GM12878 (cell line): ENCODE data around the gene CFAP65. TPM values are rescaled to one million over a fixed set of nuclear protein-coding genes. Genes with fewer than 3 reads are reported as not detected.

Experiments used
- ATAC-seq: fragments of 200-7000 bp; cut with Tn5 transposase; 3 replicates; pipeline ENCODE4 v1.9.1; 2020; ENCODE audit warnings: mild to moderate bottlenecking, moderate library complexity
- BruUV-seq: library from RNA; stranded (reverse); fragments of 400-500 nt; replicated peaks from 2 replicates; lab custom pipeline; 2021; lab: Mats Ljungman, UMichigan
- CTCF ChIA-PET: fragments of 300-600 bp; sonication (Branson Sonifier 250); formaldehyde crosslinking; extraction: SDS; loops from one replicate; lab custom pipeline; 2021; ENCODE audit warnings: inconsistent platforms; lab: Yijun Ruan, JAX
- POLR2A ChIA-PET: fragments of 350-600 bp; formaldehyde crosslinking; extraction: SDS; loops from one replicate; lab custom pipeline; 2021; ENCODE audit warnings: inconsistent platforms; lab: Charles Lee
- RAD21 ChIA-PET: fragments of 300-600 bp; sonication (Branson Sonifier 250); formaldehyde crosslinking; loops from one replicate; lab custom pipeline; 2023; ENCODE audit warnings: antibody characterized with exemption; ENCODE audit not compliant: unreplicated experiment; lab: Charles Lee
- SMC1A ChIA-PET: fragments of 300-600 bp; sonication (Branson Sonifier 250); formaldehyde crosslinking; loops from one replicate; lab custom pipeline; 2023; ENCODE audit not compliant: unreplicated experiment, uncharacterized antibody; lab: Charles Lee
- DNase-seq: peaks from one replicate; pipeline ENCODE4 v3.0.0-alpha.2; 2011; ENCODE audit warnings: low read depth, low spot score
- FAIRE-seq: peaks from 3 replicates; lab custom pipeline; 2011; peaks lifted over from hg19 to GRCh38; lab: Jason Lieb, UNC
- H2AFZ ChIP-seq: 2 replicates; pipeline ENCODE4 v1.6.0; 2011; ENCODE audit warnings: low read depth, low read length, control low read depth; ENCODE audit not compliant: control insufficient read depth
- H3K27ac ChIP-seq: 2 replicates; pipeline ENCODE4 v1.5.1; 2011; ENCODE audit warnings: control low read depth; ENCODE audit not compliant: control insufficient read depth, insufficient read depth
- H3K27me3 ChIP-seq, 2 experiments: replicated peaks in 1 of 2; 2 replicates each; pipeline versions ENCODE4 v1.6.0 to v1.6.1; 2011; ENCODE audit warnings: low read length in 1 of 2; ENCODE audit not compliant: control insufficient read depth in 2 of 2, insufficient read depth in 2 of 2
- H3K36me3 ChIP-seq, 2 experiments: 2 replicates each; pipeline ENCODE4 v1.5.1; 2011; ENCODE audit warnings: low read length in 1 of 2; ENCODE audit not compliant: control insufficient read depth in 2 of 2, insufficient read depth in 2 of 2
- H3K4me1 ChIP-seq: 2 replicates; pipeline ENCODE4 v1.6.1; 2011; ENCODE audit warnings: mild to moderate bottlenecking, low read length, moderate library complexity, mixed read lengths; ENCODE audit not compliant: control insufficient read depth, insufficient read depth
- H3K4me2 ChIP-seq: 2 replicates; pipeline ENCODE4 v1.6.0; 2011; ENCODE audit warnings: control low read depth; ENCODE audit not compliant: control insufficient read depth, insufficient read depth
- H3K4me3 ChIP-seq: fragments of 200-600 bp; sonication (generic); 2 replicates; pipeline ENCODE4 v1.5.1; 2016
- H3K79me2 ChIP-seq: 2 replicates; pipeline ENCODE4 v1.6.0; 2011; ENCODE audit warnings: low read length; ENCODE audit not compliant: control insufficient read depth, insufficient read depth
- H3K9ac ChIP-seq: 2 replicates; pipeline ENCODE4 v1.8.0; 2011; ENCODE audit warnings: low read length, control low read depth, mixed read lengths; ENCODE audit not compliant: control insufficient read depth, insufficient read depth
- H3K9me3 ChIP-seq: replicated peaks from 3 replicates; pipeline ENCODE4 v1.5.1; 2011; ENCODE audit warnings: mild to moderate bottlenecking, low read length; ENCODE audit not compliant: control insufficient read depth, insufficient read depth
- H4K20me1 ChIP-seq: 2 replicates; pipeline ENCODE4 v1.6.0; 2011; ENCODE audit not compliant: control insufficient read depth, insufficient read depth
- CBX3 ChIP-seq: fragments of 200-600 bp; sonication (generic); IDR thresholded peaks from 2 replicates; pipeline ENCODE4 v1.6.1; 2016; ENCODE audit warnings: low read depth, borderline replicate concordance
- ETV6 ChIP-seq, 2 experiments: fragments of 450-650 bp in 1 of 2; IDR thresholded peaks in 1 of 2; conservative IDR thresholded peaks in 1 of 2; 2 replicates each; pipeline ENCODE4 v1.6.1; 2014; ENCODE audit warnings: antibody characterized with exemption in 1 of 2, borderline replicate concordance in 1 of 2, low read depth in 1 of 2, mild to moderate bottlenecking in 1 of 2, moderate library complexity in 1 of 2
- KAT2A ChIP-seq: conservative IDR thresholded peaks from 2 replicates; pipeline ENCODE4 v1.6.1; 2011; ENCODE audit warnings: low read depth, low read length; ENCODE audit not compliant: control insufficient read depth
- MEF2B ChIP-seq: fragments of 450-650 bp; IDR thresholded peaks from 2 replicates; pipeline ENCODE4 v1.6.1; 2018; ENCODE audit warnings: mild to moderate bottlenecking, moderate library complexity; ENCODE audit not compliant: partially characterized antibody, poor library complexity, severe bottlenecking
- NFYA ChIP-seq: IDR thresholded peaks from 2 replicates; pipeline ENCODE4 v1.6.1; 2011; ENCODE audit warnings: low read depth, mild to moderate bottlenecking, low read length, improper control_type of control experiment, borderline replicate concordance
- NKRF ChIP-seq: fragments of 450-650 bp; conservative IDR thresholded peaks from 2 replicates; pipeline ENCODE4 v1.6.1; 2017; ENCODE audit warnings: mild to moderate bottlenecking, moderate library complexity
- POLR2AphosphoS5 ChIP-seq: IDR thresholded peaks from 2 replicates; pipeline ENCODE4 v1.6.1; 2011; ENCODE audit warnings: mild to moderate bottlenecking, low read length, inconsistent platforms
- SREBF1 ChIP-seq: IDR thresholded peaks from 2 replicates; pipeline ENCODE4 v1.6.1; 2012; ENCODE audit warnings: mild to moderate bottlenecking, low read length
- SUZ12 ChIP-seq: fragments of 200-600 bp; sonication (generic); IDR thresholded peaks from one replicate; pipeline ENCODE4 v1.6.1; 2018; ENCODE audit warnings: antibody characterized with exemption, mild to moderate bottlenecking; ENCODE audit not compliant: unreplicated experiment
- TCF3 ChIP-seq: IDR thresholded peaks from 2 replicates; pipeline ENCODE4 v1.6.1; 2012; ENCODE audit warnings: low read depth, mild to moderate bottlenecking, low read length, borderline replicate concordance; ENCODE audit not compliant: insufficient read depth
- ZBTB40 ChIP-seq: fragments of 450-650 bp; IDR thresholded peaks from 2 replicates; pipeline ENCODE4 v1.6.1; 2016; ENCODE audit warnings: mild to moderate bottlenecking, moderate library complexity, borderline replicate concordance
- WGBS: methylation state at CpG from one replicate; pipeline ENCODE4 v1.1.6; 2016; ENCODE audit warnings: low lambda C conversion rate; ENCODE audit not compliant: insufficient replicate concordance, insufficient coverage; ENCODE audit errors: missing lambda C conversion rate; 5-methylcytosine and 5-hydroxymethylcytosine counted together
- in situ Hi-C: fragments of 300-500 bp; cut with MboI; formaldehyde crosslinking; loops from 9 replicates; pipeline ENCODE4 v1.14.3; 2018; ENCODE audit warnings: mixed read lengths
- intact Hi-C: fragments of 100-400 bp; cut with micrococcal nuclease; formaldehyde crosslinking; loops from one replicate; pipeline ENCODE4 v1.14.2; 2022; ENCODE audit not compliant: unreplicated experiment
- polyA plus RNA-seq, 11 experiments: library from polyadenylated mRNA; depleted of rRNA in 4 of 11; unstranded in 6 of 11; stranded (reverse) in 5 of 11; fragments of >200 nt; fragmentation: Nextera tagmentation in 4 of 11; fragmentation: Illumina TruSeq in 1 of 11; extraction: Ambion mirVana in 4 of 11; extraction: Trizol in 1 of 11; gene quantifications; 1 replicate in 1 of 11; 2 replicates in 10 of 11; pipeline versions ENCODE4 v1.2.1 to v1.2.3, GENCODE V29; 2011 to 2016; ENCODE audit warnings: inconsistent platforms in 2 of 11, missing spikeins in 2 of 11, low read depth in 1 of 11
- total RNA-seq, 4 experiments: library from RNA; depleted of rRNA in 3 of 4; stranded (reverse); fragments of >200 nt in 3 of 4; fragmentation: Illumina TruSeq in 1 of 4; extraction: Trizol in 1 of 4; gene quantifications; 2 replicates each; pipeline versions ENCODE4 v1.2.1 to v1.2.3, GENCODE V29; 2013 to 2021
- TF ChIP-seq, protein P1 (sequence below): fragments of 450-650 bp; IDR thresholded peaks from 2 replicates; pipeline ENCODE4 v1.6.1; 2018; ENCODE audit warnings: borderline replicate concordance, mild to moderate bottlenecking; ENCODE audit not compliant: partially characterized antibody

CFAP65 gene
- total and polyA plus RNA-seq, 10 of the 15 experiments (the other 5 are each of a cell fraction or from before 2014, with no cell fraction given): not detected

DNA sequence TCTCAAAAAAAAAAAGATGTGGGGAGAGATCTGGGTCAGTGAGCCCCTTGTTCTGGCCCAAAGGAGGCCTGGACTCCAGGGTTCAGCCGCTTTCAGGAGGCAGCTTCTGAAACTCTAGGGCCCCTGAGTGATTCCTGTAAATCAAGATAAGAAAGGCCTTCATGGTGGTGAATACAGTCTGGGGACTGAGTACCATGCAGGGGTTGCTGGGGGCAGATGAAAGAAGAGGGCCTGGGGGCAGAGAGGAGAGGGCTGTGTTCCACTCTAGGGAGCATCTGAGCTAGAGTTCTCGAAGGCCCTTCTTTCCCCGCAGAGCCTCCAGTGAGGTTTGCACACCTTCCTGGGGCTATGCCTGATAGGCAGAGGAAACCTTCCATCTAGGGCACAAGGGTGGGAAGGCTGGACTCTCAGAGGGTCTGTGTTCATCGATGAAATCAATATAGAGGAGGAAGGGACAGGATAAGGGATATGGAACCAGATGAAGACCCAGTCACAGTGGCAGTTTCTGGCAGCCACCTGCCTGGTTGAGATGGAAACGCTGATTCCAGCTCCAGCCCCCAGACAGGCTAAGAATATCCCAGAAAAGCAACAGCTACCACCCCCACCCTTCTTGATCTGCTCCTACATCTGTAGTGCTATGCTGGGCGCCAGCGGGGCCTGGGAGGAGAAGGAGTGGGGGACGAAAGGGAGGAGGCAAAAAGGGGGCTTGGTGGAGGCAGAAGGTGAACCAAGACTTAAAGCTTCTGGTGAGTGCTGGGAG is 86.6 kb downstream of the CFAP65 start:
- H3K79me2 ChIP-seq: no peaks in the 10 kb centered on the region
- peaks cover 2 to 4% of the 10 kb centered on the region in 2 experiments; a peak in 3 of 4 replicates for H3K27me3 ChIP-seq
- in situ Hi-C loops (no loop called here), intact Hi-C loops (no loop called here)
- no peak overlapping the region for H3K9ac ChIP-seq
- no peak for FAIRE-seq
- no peaks in the 10 kb centered on the region for H3K36me3 ChIP-seq
- RAD21 ChIA-PET: interaction anchor here (1.2 kb wide), 1 partner anchor 102 kb away, joined by 3 read pairs; no protein-coding TSS in a partner anchor
- H3K4me2 ChIP-seq: no peak overlapping the region
- CTCF ChIA-PET: interaction anchor here (1.1 to 1.2 kb wide), 2 partner anchors 47 to 78 kb away, joined by 3 to 4 read pairs; no protein-coding TSS in a partner anchor
- SMC1A ChIA-PET: no interaction called here
- H4K20me1 ChIP-seq: no peaks in the 10 kb centered on the region
- H3K4me3 ChIP-seq: no peak overlapping the region
- no peaks in the 10 kb centered on the region for H3K9me3 ChIP-seq
- no peaks in the 10 kb centered on the region for H3K4me1 ChIP-seq
- H2AFZ ChIP-seq: no peak overlapping the region
- BruUV-seq: no TSS peak
- 35% methylated on average over 8 of the region's 8 CpGs for WGBS
- no peak for ATAC-seq
- DNase-seq: no peak
- POLR2A ChIA-PET: no interaction called here
- H3K27ac ChIP-seq: no peak overlapping the region
- TF ChIP-seq ETV6 (conservative IDR thresholded peaks at IDR 0.05 in 1 of 2, IDR thresholded peaks at IDR 0.05 in 1 of 2; ENCODE audit: borderline replicate concordance in 1 of 2, low read depth in 1 of 2): no peak
- TF ChIP-seq, protein P1, sequence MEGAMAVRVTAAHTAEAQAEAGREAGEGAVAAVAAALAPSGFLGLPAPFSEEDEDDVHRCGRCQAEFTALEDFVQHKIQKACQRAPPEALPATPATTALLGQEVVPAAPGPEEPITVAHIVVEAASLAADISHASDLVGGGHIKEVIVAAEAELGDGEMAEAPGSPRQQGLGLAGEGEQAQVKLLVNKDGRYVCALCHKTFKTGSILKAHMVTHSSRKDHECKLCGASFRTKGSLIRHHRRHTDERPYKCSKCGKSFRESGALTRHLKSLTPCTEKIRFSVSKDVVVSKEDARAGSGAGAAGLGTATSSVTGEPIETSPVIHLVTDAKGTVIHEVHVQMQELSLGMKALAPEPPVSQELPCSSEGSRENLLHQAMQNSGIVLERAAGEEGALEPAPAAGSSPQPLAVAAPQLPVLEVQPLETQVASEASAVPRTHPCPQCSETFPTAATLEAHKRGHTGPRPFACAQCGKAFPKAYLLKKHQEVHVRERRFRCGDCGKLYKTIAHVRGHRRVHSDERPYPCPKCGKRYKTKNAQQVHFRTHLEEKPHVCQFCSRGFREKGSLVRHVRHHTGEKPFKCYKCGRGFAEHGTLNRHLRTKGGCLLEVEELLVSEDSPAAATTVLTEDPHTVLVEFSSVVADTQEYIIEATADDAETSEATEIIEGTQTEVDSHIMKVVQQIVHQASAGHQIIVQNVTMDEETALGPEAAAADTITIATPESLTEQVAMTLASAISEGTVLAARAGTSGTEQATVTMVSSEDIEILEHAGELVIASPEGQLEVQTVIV: no peak
- no peak for TF ChIP-seq ZBTB40
- TF ChIP-seq SREBF1: no peak
- no peak for TF ChIP-seq MEF2B
- TF ChIP-seq NFYA: no peak
- TF ChIP-seq SUZ12: no peak
- no peak for TF ChIP-seq POLR2AphosphoS5
- no peak for TF ChIP-seq CBX3
- no peak for TF ChIP-seq KAT2A
- TF ChIP-seq TCF3: no peak
- no peak for TF ChIP-seq NKRF
